Kidney (tissue), 14 donors: ENCODE data around the gene FBXO34. TPM values are rescaled to one million over a fixed set of nuclear protein-coding genes. Genes with fewer than 3 reads are reported as not detected.

Experiments
- DNase-seq, 5 donors: peaks; one replicate each; pipeline ENCODE4 v3.0.0-alpha.2; 2013 to 2020
- FAIRE-seq: peaks from 2 replicates; lab custom pipeline; 2012; peaks lifted over from hg19 to GRCh38; lab: Jason Lieb, UNC
- H3K27ac ChIP-seq, 2 donors: one replicate each; pipeline ENCODE4 v1.7.0; 2013; ENCODE audit warnings: low read depth in 2 of 2, low read length in 2 of 2, inconsistent platforms in 1 of 2
- H3K27me3 ChIP-seq: one replicate; pipeline ENCODE4 v1.7.1; 2013; ENCODE audit warnings: low read length, inconsistent platforms; ENCODE audit not compliant: control insufficient read depth, insufficient read depth
- H3K36me3 ChIP-seq, 3 donors: one replicate each; pipeline versions ENCODE4 v1.7.0 to v1.7.1; 2013; ENCODE audit warnings: low read length in 3 of 3, control low read depth in 1 of 3, inconsistent platforms in 1 of 3; ENCODE audit not compliant: insufficient read depth in 3 of 3, control insufficient read depth in 2 of 3
- H3K4me1 ChIP-seq, 3 donors: one replicate each; pipeline versions ENCODE4 v1.7.0 to v1.7.1; 2013; ENCODE audit warnings: low read length in 3 of 3, inconsistent platforms in 1 of 3, low read depth in 1 of 3; ENCODE audit not compliant: control insufficient read depth in 2 of 3, insufficient read depth in 2 of 3
- H3K4me3 ChIP-seq, 3 donors: one replicate each; pipeline versions ENCODE4 v1.7.0 to v1.8.1; 2013; ENCODE audit warnings: low read length in 3 of 3, control low read depth in 1 of 3, inconsistent platforms in 1 of 3
- H3K9ac ChIP-seq, 3 donors: one replicate each; pipeline versions ENCODE4 v1.7.0 to v1.7.1; 2013; ENCODE audit warnings: low read length in 3 of 3, control low read depth in 1 of 3, inconsistent platforms in 1 of 3
- H3K9me3 ChIP-seq, 3 donors: one replicate each; pipeline versions ENCODE4 v1.7.0 to v1.7.1; 2013; ENCODE audit warnings: low read length in 3 of 3, control low read depth in 1 of 3, inconsistent platforms in 1 of 3; ENCODE audit not compliant: control insufficient read depth in 2 of 3, insufficient read depth in 1 of 3
- CTCF ChIP-seq: IDR thresholded peaks from 3 replicates; pipeline ENCODE4 v1.5.1; 2012; ENCODE audit warnings: mild to moderate bottlenecking, moderate library complexity, borderline replicate concordance; ENCODE audit not compliant: insufficient read depth; ENCODE audit errors: extremely low read depth
- intact Hi-C: fragments of 100-400 bp; cut with DNase I; formaldehyde crosslinking; loops from one replicate; pipeline ENCODE4 v1.11.1; 2022
- polyA plus RNA-seq: library from polyadenylated mRNA; stranded (reverse); fragments of 350-450 nt; fragmentation: Illumina TruSeq; extraction: RNeasy Lipid Tissue Mini Kit (QIAGEN cat#74804); gene quantifications from one replicate; pipeline ENCODE4 v1.2.3, GENCODE V29; 2014; ENCODE audit warnings: low read depth, low replicate concordance; ENCODE audit not compliant: insufficient read depth
- total RNA-seq: library from RNA; stranded (reverse); fragmentation: NEBNext Ultra II Directional; extraction: Animal tissue kit (Norgen Biotek cat#: 25700); gene quantifications from one replicate; pipeline ENCODE4 v1.2.1, GENCODE V29; 2021
- donor health status: control.
- donor health status: control.
- donor health status: control.
- donor health status: control.
- donor health status: control.
- donor health status: DM: yes; HTN: yes; CAD: no.
- donor health status: Normal renal cell carcinoma (clear cell type).

The FBXO34 gene
- total and polyA plus RNA-seq, 2 donors from 2014 or later: 12.8 to 38.5 TPM

- Histone ChIP-seq H3K9me3 (no peaks in the 10 kb centered on the region), H3K36me3 (no peaks in the 10 kb centered on the region), H3K27ac (no peak overlapping the region), H3K4me3 (no peak overlapping the region), H3K27me3 (peaks cover 12% of the 10 kb centered on the region), H3K9ac (no peak overlapping the region), H3K4me1 (no peaks in the 10 kb centered on the region)
- no peak for TF ChIP-seq CTCF
- FAIRE-seq: no peak
- intact Hi-C loops: no loop called here
- DNase-seq: no peak
Observed at GRCh38 chr14:55239320-55239719, 31.9 kb upstream of the FBXO34 start.

- intact Hi-C loops: no loop called here
- Histone ChIP-seq H3K9ac (no peak overlapping the region), H3K36me3 (no peaks in the 10 kb centered on the region), H3K27ac (no peak overlapping the region), H3K4me1 (no peaks in the 10 kb centered on the region), H3K27me3 (peaks cover 12% of the 10 kb centered on the region), H3K9me3 (no peaks in the 10 kb centered on the region), H3K4me3 (no peak overlapping the region)
- DNase-seq (peak in 3 of 5 donors; percentile 27 to 39 (median 31)), FAIRE-seq (no peak)
- TF ChIP-seq CTCF: no peak
Observed at GRCh38 chr14:55240526-55241178, 30.6 kb upstream of the FBXO34 start.

- no peak overlapping the region for H3K9ac ChIP-seq
- H3K27me3 ChIP-seq: peaks cover 12% of the 10 kb centered on the region
- no peaks in the 10 kb centered on the region for H3K9me3 ChIP-seq
- no peak overlapping the region for H3K27ac ChIP-seq
- TF ChIP-seq CTCF: no peak
- no peak overlapping the region for H3K4me3 ChIP-seq
- intact Hi-C loops: no loop called here
- H3K36me3 ChIP-seq: no peaks in the 10 kb centered on the region
- H3K4me1 ChIP-seq: no peaks in the 10 kb centered on the region
- FAIRE-seq (no peak), DNase-seq (no peak)
Observed at GRCh38 chr14:55241673-55242072, 29.5 kb upstream of the FBXO34 start.

- Histone ChIP-seq H3K27ac (no peak overlapping the region), H3K9ac (no peak overlapping the region), H3K27me3 (peaks cover 12% of the 10 kb centered on the region), H3K4me3 (no peak overlapping the region), H3K4me1 (no peaks in the 10 kb centered on the region), H3K36me3 (no peaks in the 10 kb centered on the region), H3K9me3 (no peaks in the 10 kb centered on the region)
- no peak for DNase-seq
- no peak for TF ChIP-seq CTCF
- intact Hi-C loops: no loop called here
- no peak for FAIRE-seq
Observed at GRCh38 chr14:55243386-55243785, 27.8 kb upstream of the FBXO34 start.
